Measurements from ENCODE around the gene TRIP12. TPM values are rescaled to one million over a fixed set of nuclear protein-coding genes. Genes with fewer than 3 reads are reported as not detected.

TRIP12 gene
- total and polyA plus RNA-seq, 2 of the 13 experiments (the other 11 are each of a cell fraction or from before 2014, with no cell fraction given), result 72.1 to 153 TPM

DNA sequence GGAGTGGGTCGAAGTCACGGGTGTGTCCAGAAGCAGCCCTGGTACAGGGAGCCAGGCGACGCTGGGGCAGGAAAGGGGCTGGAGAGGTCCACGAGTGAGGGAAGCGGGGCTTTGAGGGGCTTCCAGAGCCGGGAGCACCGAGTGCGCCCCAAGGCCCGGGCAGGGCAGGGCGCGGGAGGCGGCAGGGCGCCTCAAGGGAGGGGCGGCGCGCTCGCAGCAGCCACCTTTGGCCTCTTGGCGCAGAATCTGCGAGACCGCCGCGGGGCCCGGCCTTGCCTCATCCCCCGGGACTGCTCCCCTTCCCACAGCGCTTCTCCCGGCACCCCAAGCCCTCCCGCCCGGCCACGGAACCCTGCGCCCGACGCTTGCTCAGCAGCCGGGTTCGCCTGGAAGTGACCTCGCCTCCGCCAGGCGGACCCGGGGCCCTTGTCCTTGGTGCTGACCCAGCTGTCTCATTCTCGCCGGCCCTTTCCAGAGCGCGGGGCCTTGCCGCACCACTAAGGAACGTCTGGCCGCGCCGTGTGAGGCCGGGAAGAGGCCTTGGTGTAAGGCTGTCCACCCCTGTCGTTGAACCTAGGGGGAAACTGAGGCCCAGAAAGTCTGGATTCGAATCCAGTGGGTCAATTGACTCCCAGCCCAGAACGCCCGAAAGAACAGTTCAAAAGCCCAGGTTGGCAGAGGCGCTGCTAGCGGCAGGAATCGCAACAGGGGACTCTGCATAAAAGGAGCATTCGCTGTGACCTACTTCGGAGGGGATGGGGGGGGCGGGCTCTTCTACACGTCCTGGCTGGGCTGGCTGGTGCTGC lies 206.9 kb downstream of the TRIP12 start (continued):
- TF ChIP-seq, protein P1, sequence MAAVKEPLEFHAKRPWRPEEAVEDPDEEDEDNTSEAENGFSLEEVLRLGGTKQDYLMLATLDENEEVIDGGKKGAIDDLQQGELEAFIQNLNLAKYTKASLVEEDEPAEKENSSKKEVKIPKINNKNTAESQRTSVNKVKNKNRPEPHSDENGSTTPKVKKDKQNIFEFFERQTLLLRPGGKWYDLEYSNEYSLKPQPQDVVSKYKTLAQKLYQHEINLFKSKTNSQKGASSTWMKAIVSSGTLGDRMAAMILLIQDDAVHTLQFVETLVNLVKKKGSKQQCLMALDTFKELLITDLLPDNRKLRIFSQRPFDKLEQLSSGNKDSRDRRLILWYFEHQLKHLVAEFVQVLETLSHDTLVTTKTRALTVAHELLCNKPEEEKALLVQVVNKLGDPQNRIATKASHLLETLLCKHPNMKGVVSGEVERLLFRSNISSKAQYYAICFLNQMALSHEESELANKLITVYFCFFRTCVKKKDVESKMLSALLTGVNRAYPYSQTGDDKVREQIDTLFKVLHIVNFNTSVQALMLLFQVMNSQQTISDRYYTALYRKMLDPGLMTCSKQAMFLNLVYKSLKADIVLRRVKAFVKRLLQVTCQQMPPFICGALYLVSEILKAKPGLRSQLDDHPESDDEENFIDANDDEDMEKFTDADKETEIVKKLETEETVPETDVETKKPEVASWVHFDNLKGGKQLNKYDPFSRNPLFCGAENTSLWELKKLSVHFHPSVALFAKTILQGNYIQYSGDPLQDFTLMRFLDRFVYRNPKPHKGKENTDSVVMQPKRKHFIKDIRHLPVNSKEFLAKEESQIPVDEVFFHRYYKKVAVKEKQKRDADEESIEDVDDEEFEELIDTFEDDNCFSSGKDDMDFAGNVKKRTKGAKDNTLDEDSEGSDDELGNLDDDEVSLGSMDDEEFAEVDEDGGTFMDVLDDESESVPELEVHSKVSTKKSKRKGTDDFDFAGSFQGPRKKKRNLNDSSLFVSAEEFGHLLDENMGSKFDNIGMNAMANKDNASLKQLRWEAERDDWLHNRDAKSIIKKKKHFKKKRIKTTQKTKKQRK (IDR thresholded peaks at IDR 0.05; ENCODE audit: low read length), result no peak
- TF ChIP-seq SMC3 (IDR thresholded peaks at IDR 0.05; ENCODE audit: low read length) (no peak), ZNF850 (CRISPR knock-in tag; conservative IDR thresholded peaks at IDR 0.05) (no peak), ZNF761 (CRISPR knock-in tag; conservative IDR thresholded peaks at IDR 0.05) (no peak), ZNF550 (CRISPR knock-in tag; IDR thresholded peaks at IDR 0.05; ENCODE audit: borderline replicate concordance) (no peak), ZKSCAN8 (CRISPR knock-in tag; IDR thresholded peaks at IDR 0.05; ENCODE audit: borderline replicate concordance) (0 out of 2 replicates have a peak, but pooled peaks have one; percentile 36), NPAS2 (CRISPR knock-in tag; IDR thresholded peaks at IDR 0.05; ENCODE audit: borderline replicate concordance) (no peak), CBX1 (IDR thresholded peaks at IDR 0.05; ENCODE audit: low read depth) (no peak), SAFB2 (CRISPR knock-in tag; IDR thresholded peaks at IDR 0.05; ENCODE audit: borderline replicate concordance, low read depth) (no peak), NR2F1 (CRISPR knock-in tag; IDR thresholded peaks at IDR 0.05) (no peak; a peak in 1 of 4 replicates), ZSCAN12 (CRISPR knock-in tag; IDR thresholded peaks at IDR 0.05) (no peak), SNAPC2 (CRISPR knock-in tag; IDR thresholded peaks at IDR 0.05) (no peak)
- TF ChIP-seq, protein P2, sequence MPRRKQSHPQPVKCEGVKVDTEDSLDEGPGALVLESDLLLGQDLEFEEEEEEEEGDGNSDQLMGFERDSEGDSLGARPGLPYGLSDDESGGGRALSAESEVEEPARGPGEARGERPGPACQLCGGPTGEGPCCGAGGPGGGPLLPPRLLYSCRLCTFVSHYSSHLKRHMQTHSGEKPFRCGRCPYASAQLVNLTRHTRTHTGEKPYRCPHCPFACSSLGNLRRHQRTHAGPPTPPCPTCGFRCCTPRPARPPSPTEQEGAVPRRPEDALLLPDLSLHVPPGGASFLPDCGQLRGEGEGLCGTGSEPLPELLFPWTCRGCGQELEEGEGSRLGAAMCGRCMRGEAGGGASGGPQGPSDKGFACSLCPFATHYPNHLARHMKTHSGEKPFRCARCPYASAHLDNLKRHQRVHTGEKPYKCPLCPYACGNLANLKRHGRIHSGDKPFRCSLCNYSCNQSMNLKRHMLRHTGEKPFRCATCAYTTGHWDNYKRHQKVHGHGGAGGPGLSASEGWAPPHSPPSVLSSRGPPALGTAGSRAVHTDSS (CRISPR knock-in tag; conservative IDR thresholded peaks at IDR 0.05), result no peak
- TF ChIP-seq, protein P3, sequence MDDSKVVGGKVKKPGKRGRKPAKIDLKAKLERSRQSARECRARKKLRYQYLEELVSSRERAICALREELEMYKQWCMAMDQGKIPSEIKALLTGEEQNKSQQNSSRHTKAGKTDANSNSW (CRISPR knock-in tag; IDR thresholded peaks at IDR 0.05; ENCODE audit: borderline replicate concordance), result no peak
- TF ChIP-seq, protein P4, sequence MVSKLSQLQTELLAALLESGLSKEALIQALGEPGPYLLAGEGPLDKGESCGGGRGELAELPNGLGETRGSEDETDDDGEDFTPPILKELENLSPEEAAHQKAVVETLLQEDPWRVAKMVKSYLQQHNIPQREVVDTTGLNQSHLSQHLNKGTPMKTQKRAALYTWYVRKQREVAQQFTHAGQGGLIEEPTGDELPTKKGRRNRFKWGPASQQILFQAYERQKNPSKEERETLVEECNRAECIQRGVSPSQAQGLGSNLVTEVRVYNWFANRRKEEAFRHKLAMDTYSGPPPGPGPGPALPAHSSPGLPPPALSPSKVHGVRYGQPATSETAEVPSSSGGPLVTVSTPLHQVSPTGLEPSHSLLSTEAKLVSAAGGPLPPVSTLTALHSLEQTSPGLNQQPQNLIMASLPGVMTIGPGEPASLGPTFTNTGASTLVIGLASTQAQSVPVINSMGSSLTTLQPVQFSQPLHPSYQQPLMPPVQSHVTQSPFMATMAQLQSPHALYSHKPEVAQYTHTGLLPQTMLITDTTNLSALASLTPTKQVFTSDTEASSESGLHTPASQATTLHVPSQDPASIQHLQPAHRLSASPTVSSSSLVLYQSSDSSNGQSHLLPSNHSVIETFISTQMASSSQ (IDR thresholded peaks at IDR 0.05; ENCODE audit: low read depth), result no peak
- TF ChIP-seq, protein P4 (CRISPR knock-in tag; IDR thresholded peaks at IDR 0.05; ENCODE audit: borderline replicate concordance), result no peak
- TF ChIP-seq, protein P5, sequence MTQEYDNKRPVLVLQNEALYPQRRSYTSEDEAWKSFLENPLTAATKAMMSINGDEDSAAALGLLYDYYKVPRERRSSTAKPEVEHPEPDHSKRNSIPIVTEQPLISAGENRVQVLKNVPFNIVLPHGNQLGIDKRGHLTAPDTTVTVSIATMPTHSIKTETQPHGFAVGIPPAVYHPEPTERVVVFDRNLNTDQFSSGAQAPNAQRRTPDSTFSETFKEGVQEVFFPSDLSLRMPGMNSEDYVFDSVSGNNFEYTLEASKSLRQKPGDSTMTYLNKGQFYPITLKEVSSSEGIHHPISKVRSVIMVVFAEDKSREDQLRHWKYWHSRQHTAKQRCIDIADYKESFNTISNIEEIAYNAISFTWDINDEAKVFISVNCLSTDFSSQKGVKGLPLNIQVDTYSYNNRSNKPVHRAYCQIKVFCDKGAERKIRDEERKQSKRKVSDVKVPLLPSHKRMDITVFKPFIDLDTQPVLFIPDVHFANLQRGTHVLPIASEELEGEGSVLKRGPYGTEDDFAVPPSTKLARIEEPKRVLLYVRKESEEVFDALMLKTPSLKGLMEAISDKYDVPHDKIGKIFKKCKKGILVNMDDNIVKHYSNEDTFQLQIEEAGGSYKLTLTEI (CRISPR knock-in tag; conservative IDR thresholded peaks at IDR 0.05), result no peak
